ENCODE data around the gene ATMIN. TPM values are rescaled to one million over a fixed set of nuclear protein-coding genes. Genes with fewer than 3 reads are reported as not detected.

Gene ATMIN
- polyA plus RNA-seq, 5 donors: 29.8 to 51.0 (median 39.9) TPM

GRCh38 chr16:81061307-81061640 lies 25.6 kb downstream of the ATMIN start:
- no peak for DNase-seq

GRCh38 chr16:81061871-81062608 lies 26.4 kb downstream of the ATMIN start:
- DNase-seq: no peak

- DNase-seq: no peak
Measured at GRCh38 chr16:81066681-81067080, 31.0 kb downstream of the ATMIN start.

GRCh38 chr16:81067166-81067565 lies 31.5 kb downstream of the ATMIN start:
- no peak for DNase-seq

GRCh38 chr16:81069063-81069462 lies 33.4 kb downstream of the ATMIN start:
- no peak for DNase-seq

- no peak for DNase-seq
Measured at GRCh38 chr16:81070979-81071378, 35.3 kb downstream of the ATMIN start.

- DNase-seq: no peak
Measured at GRCh38 chr16:81071805-81072204, 36.2 kb downstream of the ATMIN start.

GRCh38 chr16:81073560-81074330 lies 38.1 kb downstream of the ATMIN start:
- no peak for DNase-seq

GRCh38 chr16:81076566-81077075 lies 41.0 kb downstream of the ATMIN start:
- no peak for DNase-seq

- peak; percentile 98 to 99 for DNase-seq
Measured at GRCh38 chr16:81077076-81077940, 41.7 kb downstream of the ATMIN start, which contains the start of gene C16orf46. TSS of gene C16orf46 (minus strand) at chr16:81077238. CDS start at chr16:81063955, 13,283 bp downstream.

GRCh38 chr16:81080233-81080632 lies 44.6 kb downstream of the ATMIN start:
- peak in 1 of 2 donors; percentile 20 for DNase-seq

- no peak for DNase-seq
Measured at GRCh38 chr16:81081014-81081413, 45.4 kb downstream of the ATMIN start.

- DNase-seq: no peak
Measured at GRCh38 chr16:81088836-81089235, 53.2 kb downstream of the ATMIN start.

- peak; percentile 38 to 53 for DNase-seq
Measured at GRCh38 chr16:81094771-81095251, 59.2 kb downstream of the ATMIN start.

- peak in 1 of 2 donors; percentile 60 for DNase-seq
Measured at GRCh38 chr16:81095653-81095952, 60.0 kb downstream of the ATMIN start.

- peak; percentile 98 to 99 for DNase-seq
Measured at GRCh38 chr16:81095953-81096714, 60.5 kb downstream of the ATMIN start, which contains the start of gene GCSH. TSS of gene GCSH (minus strand) at chr16:81096395. CDS start at chr16:81096278, 117 bp downstream.

GRCh38 chr16:81096715-81097208 lies 61.1 kb downstream of the ATMIN start:
- DNase-seq: no peak
